ENCODE data around the gene CHST9.

CHST9 gene

DNA sequence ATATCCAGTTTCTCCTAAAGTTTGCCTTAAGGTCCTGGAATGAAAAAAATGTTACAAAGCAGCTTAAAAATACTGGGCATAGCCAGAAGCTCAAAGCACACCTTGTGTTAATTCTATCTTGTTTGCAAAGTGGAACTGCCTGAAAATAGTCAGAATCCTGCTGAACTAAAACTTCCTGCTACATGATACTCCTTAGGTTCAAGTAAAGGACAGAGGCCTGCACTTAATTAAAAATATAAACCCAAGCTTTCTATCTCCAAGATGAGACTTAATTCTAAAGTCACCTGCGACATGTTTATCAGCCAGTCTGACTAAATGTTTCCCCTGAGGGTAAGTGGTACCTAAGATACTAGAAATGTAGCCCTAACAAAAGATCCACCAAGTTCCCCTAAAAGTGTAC lies 103.4 kb downstream of the CHST9 start:
- no peak for DNase-seq

- no peak for DNase-seq
Measured at GRCh38 chr18:27075828-27076227, 109.3 kb downstream of the CHST9 start.

DNA sequence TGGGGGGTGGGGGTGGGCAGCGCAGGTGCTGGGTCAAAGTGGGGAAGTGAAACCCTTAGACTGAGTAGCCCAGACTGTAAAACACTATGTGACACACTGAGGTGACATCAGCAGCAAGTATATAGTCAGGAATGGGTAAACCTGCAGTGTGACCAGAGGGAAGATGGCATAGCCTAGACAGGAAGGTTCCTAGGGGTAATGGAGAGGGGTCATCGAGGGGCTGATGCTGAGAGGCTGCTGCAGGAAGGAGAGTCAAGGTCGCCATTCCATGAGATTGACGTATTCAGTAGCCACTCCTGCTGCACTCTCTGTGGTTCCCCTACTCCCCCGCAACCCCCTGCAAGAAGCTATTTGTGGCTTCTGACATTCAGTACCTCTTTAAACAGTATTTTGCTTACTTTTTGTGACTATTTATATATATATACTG lies 111.7 kb downstream of the CHST9 start:
- DNase-seq = no peak

DNA sequence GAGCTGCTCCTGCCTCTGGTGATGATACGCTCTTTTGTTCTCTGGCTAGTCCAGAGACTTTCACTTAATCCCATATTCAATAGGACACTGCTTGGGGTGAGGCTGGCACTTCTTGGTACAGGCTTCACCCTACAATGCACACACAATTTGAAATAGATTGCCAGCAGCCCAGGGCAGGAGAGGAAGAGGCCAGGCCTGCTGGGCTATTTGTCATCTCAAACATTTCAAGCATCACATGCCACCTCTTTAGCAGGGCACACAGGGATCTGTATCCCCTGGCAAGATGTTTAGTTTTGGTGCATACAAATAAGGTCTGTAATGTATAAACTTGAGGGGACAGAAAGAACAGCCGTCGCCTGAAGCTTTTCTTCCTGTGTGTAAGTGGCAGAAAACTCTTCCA lies 120.4 kb downstream of the CHST9 start:
- no peak for DNase-seq

DNA sequence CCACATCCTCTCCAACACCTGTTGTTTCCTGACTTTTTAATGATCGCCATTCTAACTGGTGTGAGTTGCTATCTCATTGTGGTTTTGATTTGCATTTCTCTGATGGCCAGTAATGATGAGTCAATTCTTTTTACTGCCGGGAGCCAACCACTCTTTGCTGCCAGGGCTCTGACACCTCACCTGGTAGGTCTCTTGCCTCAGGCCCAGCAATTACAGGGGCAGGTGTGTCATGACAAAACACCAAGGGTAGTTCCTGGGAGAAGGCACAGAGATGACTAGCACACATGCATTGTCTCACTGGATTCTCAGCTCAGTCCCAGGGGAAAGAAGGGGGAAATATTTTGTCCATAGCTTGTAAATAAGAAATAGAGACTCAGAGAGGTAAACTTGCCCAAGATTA lies 122.3 kb downstream of the CHST9 start:
- DNase-seq = no peak

- no peak for DNase-seq
Measured at GRCh38 chr18:27061488-27062095, 123.5 kb downstream of the CHST9 start.

- no peak for DNase-seq
Measured at GRCh38 chr18:27057519-27058234, 127.4 kb downstream of the CHST9 start.

DNA sequence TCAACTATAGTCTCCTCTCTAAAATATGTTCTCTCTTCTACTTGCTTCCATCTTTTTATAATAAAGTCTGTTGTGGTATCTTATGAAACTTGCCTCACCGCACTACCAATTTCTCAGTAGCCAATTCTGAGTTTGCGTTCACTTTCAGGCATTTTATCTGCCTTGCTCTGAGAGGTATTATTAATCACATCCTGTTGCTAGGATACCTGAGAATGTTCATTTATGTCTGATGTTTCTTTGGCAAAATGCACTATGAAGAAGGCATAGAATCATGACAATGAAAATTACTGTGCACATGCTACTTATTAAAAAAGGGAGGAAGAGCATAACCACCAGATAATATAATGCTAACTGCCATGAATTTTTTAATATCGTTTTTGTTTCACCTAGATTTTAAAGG lies 130.2 kb downstream of the CHST9 start:
- no peak for DNase-seq

DNA sequence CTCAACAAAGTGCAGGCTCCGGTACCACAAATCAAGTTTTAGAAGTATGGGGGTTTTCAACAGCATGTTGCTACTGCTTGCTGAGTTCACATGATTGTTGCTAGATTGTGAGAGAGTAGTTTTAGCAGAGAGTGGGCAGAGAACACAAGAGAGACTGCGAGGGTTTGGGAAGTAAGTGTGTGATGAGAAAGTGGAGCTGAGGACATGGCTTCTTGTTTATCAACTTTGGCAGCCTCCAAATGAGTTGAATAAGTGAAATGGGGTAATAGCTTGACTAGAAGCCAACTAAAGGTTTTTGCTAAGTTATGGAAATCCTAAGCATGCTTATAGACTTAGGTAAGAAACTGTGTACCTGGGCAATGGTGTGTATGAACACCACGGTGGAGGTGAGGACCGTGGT lies 135.1 kb downstream of the CHST9 start:
- no peak for DNase-seq

- DNase-seq = no peak
Measured at GRCh38 chr18:27045342-27045741, 139.8 kb downstream of the CHST9 start.

- no peak for DNase-seq
Measured at GRCh38 chr18:27042177-27042576, 142.9 kb downstream of the CHST9 start.

DNA sequence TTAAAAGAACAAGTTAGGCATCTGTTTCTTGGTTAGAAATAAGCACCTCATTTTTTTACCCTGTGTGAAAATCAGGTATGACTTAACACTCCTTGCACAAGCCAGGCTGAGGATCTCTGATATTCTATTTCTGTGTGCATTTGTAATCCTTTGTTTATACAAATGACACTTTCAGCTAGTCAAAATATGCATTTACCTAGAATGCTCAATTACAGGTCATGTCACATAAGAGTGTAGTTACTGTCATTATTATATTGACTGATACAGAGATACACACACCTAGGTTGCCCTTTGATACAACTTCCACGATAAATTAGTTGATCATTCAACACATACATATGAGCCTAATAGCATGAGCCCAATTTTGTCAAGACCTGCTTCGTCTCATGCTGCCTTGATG lies 144.3 kb downstream of the CHST9 start:
- DNase-seq = no peak

DNA sequence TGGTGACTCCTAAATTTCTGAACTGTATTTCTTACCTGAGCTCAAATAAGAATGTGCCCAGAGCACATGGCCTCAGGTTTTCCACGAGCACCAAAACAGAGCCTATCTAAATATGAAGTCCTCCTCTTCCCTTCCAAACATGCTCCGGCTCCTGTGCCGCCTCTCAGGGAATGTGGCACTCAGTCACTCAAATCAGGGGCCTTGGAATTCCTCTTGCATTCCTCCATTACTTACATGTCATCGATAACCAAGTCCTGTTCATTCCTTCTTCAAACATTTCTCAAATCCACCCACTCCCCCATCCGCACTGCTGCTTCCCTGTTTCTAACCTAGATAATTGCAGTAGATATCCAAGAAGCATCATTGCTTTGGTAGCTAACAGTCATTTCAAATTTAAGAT lies 151.4 kb downstream of the CHST9 start:
- no peak for DNase-seq

DNA sequence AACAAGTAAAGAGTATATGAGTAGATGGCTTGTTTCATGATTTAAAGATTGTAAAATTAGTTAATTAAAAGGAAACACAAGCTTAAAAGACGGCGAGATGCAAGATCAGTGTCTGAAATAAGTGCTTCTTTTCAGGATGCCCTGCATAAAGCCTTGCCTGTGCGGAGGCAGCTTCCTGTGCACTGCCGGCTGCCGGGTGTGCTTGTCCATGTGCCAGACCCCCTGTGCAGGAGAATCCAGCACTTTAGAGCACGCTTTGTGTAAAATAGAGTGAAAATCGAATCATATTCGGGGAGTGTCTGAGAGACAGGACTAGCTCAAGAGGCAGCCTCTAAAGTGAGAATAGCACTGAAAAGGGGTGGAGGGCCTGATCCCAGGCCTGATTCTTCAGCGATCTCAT lies 154.7 kb downstream of the CHST9 start:
- no peak for DNase-seq

DNA sequence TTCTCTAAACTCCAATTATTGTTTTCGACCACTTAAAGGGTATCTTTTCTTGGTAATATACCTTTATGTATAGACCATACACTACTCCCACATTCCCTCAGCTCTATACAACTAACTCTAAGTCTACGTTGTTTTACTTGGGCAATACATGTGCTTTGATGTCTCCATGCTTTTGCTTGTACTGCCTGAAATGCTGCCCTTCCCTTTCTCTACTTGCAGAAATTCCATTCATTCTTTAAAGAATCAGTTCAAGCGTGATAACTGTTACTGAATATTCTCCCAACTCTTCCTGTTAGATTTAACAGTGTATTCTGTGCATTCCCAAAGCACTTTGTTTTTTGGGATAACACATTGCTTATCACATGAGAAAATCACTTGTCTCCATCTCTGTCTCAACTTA lies 162.6 kb downstream of the CHST9 start:
- DNase-seq = no peak

DNA sequence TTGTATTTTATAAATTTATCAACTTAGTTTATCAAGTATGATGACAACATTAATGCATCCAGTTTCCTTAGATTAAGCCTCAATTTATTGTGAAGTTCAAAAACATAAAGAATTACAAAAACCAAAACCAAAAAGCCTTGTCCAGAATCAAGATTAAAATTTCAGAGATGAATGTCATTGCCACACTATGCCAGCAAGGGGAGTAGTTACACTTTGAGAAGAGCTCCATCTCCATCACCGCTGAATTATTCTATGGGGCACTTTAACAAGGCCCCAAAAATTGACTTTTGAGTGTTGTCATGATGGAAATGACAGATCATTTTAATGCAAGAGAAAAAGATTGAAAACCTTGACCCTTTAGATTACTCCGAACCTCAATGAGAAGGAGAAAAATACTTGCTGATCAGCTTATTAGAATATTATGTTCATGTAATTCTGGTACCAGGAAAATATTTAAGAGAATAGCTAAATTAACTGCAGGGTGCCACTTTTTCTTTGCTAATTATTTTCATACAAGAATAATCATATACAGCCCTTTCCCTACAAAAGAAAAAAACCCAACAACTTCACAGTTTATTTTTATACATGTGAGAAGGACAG lies 167.1 kb downstream of the CHST9 start:
- DNase-seq = no peak

GRCh38 chr18:27014841-27015240 lies 170.3 kb downstream of the CHST9 start:
- no peak for DNase-seq

DNA sequence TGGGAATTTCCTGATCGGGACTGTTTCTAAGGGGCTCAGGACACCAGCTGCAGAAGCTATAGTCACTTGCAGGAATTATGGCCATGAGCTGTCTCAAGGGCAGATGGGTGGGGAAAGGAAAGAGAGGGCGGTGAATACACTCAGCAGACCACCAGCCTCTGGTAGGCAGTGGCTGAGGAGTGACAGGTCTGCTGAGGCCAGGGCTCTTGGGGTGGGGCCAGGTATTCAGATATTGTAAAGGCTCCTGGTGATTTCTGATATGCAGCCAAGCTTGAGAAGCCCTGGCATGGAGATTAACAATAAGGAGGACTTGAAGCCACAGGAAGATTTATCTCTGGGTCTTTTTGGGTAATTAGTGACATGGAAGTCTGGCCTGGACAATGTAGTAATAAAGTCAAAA lies 174.3 kb downstream of the CHST9 start:
- no peak for DNase-seq

DNA sequence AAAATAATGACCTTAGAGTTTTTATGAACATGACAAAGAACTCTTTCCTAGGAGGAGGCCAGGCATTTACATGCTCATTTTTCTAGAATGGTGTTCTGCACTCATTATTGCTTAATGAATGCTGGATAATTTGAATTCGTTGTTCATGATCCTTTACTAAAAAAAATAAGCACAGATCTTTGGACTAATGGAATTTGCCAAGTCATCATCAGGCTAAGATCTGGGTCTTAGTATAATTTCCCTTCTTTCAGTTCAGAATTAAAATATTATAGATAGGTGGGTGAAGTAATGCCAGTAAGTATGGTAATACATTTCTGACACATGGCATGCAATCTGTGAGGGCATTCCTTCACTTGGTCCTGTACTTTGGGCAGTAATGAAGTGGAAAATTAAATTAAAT lies 175.8 kb downstream of the CHST9 start:
- no peak for DNase-seq

DNA sequence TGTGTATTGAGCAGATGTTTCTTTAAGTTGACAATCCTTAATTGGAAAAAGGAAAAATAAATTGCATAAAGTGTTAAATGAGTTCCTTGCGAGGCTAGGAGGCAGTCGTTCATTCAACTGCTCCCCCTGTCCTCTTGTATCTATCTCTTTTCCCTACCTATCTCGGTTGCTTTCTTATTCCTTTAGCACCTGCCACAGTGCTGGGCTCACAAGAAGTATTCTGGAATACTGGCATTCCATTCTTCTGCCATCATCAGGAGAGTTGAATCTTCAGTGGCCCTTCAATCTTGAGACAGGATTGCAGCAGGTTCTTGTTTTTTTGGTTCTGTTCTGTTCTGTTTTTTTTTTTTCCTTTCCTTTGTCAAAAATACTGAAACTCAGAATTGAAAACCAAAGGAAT lies 176.5 kb downstream of the CHST9 start:
- DNase-seq = no peak

DNA sequence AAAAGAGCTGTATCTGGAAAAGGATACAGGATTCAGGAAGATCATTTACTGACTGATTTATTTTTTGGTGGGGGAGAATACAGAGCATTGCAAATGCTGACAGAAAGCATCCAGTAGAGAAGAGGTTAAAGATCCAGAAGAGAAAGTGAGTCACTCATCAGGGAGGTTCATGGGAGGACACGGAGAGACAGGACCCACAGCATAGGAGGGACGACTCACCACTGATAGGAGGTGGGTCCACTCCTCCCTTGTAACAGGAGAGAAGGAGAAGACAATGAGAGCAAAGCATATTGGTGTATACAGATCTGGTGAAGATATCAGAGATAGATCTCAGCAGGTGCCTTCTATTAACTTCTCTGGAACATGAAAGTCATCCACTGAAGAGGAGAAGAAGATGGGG lies 177.2 kb downstream of the CHST9 start:
- DNase-seq = no peak

- no peak for DNase-seq
Measured at GRCh38 chr18:27005589-27005988, 179.5 kb downstream of the CHST9 start.

GRCh38 chr18:27004056-27004829 lies 180.9 kb downstream of the CHST9 start:
- DNase-seq = no peak

DNA sequence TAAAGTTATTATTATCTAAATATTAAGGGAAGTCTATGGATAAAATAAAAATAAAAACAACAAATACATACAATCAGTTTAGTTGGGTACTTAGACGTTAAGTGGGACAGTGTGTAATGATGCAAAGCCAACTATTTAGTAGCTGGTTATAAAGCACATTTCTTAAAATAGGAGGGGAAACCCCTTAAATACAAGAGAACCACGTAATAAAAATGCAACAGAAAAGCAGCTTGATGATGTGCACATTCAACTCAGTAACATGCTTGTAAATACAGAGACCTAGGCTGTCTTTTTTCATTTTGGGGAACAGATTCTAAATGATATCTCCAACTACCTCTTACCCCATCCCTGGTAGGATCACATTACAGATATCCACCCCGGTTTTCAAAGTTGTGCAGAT lies 185.3 kb downstream of the CHST9 start:
- no peak for DNase-seq

Measured in stimulated activated naive CD4-positive, alpha-beta T cell treated with Interleukin-2 at 50 U/mL for 16 hours (primary cell).